Measurements from ENCODE around the gene MGAT5B. TPM values are rescaled to one million over a fixed set of nuclear protein-coding genes. Genes with fewer than 3 reads are reported as not detected.

The MGAT5B gene
- total RNA-seq, 1 donor, result 0.18 TPM

DNA sequence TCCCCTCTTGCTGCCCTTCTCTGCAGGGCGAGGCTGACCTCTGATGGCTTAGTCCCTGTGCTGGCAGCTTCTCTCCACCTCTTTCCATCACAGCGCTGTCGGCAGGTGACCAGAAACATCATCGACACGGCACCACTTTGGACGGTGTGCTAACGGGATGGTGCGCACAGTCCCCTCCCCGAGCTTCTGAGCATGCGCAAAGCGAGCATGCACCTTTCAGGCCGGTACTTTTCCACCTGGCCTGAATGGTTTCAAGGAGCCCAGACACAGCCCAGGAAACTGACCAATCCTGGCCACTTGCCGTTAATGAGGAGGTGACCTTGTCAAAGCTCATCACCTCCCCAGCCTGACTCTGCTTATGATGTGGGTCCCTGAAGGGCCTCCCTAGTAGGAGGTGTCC lies 54.8 kb downstream of the MGAT5B start:
- no peak for DNase-seq (ENCODE audit: low read depth)
- no peak overlapping the region for H3K4me3 ChIP-seq (ENCODE audit: low read depth, low read length)
- TF ChIP-seq CTCF (IDR thresholded peaks at IDR 0.05; ENCODE audit: insufficient read depth, low read length), result no peak

GRCh38 chr17:76923491-76923890 lies 55.3 kb downstream of the MGAT5B start:
- H3K4me3 ChIP-seq (ENCODE audit: low read depth, low read length), result no peak overlapping the region
- no peak for DNase-seq (ENCODE audit: low read depth)
- no peak for TF ChIP-seq CTCF (IDR thresholded peaks at IDR 0.05; ENCODE audit: insufficient read depth, low read length)

GRCh38 chr17:76924345-76925342 lies 56.4 kb downstream of the MGAT5B start:
- H3K4me3 ChIP-seq (ENCODE audit: low read depth, low read length), result no peak overlapping the region
- no peak for DNase-seq (ENCODE audit: low read depth)
- no peak for TF ChIP-seq CTCF (IDR thresholded peaks at IDR 0.05; ENCODE audit: insufficient read depth, low read length)

DNA sequence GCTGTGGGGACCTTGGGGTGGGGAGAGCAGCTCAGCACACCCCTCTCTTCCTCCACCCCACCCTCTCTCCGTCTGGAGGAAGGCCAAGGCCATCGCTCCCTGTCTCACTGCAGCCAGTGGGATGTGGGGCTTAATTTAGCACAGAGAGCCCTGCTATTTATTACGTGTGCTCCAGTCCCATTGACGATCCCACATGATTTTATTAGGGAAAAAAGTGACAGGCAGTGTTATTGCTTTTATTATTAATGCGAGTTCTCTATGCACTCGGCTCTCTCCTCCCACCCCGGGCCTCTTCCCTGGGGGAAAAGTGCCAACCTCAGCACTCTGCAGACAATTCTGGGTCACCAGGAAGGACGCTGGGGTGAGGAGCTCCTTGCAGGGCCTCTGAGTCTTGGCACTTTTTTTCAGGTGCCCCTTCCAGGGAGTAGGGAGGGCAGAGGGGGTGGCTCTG lies 57.3 kb downstream of the MGAT5B start:
- DNase-seq (ENCODE audit: low read depth), result no peak
- H3K4me3 ChIP-seq (ENCODE audit: low read depth, low read length), result no peak overlapping the region
- no peak for TF ChIP-seq CTCF (IDR thresholded peaks at IDR 0.05; ENCODE audit: insufficient read depth, low read length)

GRCh38 chr17:76926237-76926866 lies 58.1 kb downstream of the MGAT5B start:
- TF ChIP-seq CTCF (IDR thresholded peaks at IDR 0.05; ENCODE audit: insufficient read depth, low read length), result no peak
- no peak for DNase-seq (ENCODE audit: low read depth)
- H3K4me3 ChIP-seq (ENCODE audit: low read depth, low read length), result no peak overlapping the region

DNA sequence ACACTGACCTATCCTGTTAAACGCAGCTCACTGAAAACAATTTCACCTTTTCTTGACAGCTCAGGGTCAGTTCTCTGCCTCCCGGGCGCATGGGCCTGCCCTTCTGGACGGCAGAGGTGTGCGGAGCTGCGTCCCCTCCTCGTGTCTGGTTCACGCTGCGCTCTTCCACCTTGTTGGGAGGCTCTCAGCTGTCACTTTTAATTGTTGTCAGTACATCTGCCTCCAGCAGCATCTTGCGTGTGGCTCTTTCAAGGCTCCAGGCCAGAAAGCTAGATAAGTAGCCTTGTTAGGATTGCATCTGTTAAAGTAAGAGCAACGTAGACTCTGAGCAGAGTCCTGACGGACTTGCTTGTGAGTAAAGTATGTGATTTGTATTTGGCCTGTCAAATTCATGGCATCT lies 59.4 kb downstream of the MGAT5B start:
- no peak for TF ChIP-seq CTCF (IDR thresholded peaks at IDR 0.05; ENCODE audit: insufficient read depth, low read length)
- no peak for DNase-seq (ENCODE audit: low read depth)
- H3K4me3 ChIP-seq (ENCODE audit: low read depth, low read length), result no peak overlapping the region

Data from fibroblast of the aortic adventitia (primary cell).